Aorta (tissue), 5 donors: ENCODE measurements around the gene LIN37. TPM values are rescaled to one million over a fixed set of nuclear protein-coding genes. Genes with fewer than 3 reads are reported as not detected.

Source experiments
- ATAC-seq: fragments of 200-7000 bp; cut with Tn5 transposase; one replicate; pipeline ENCODE4 v1.9.1; 2022; ENCODE audit warnings: moderate library complexity; ENCODE audit not compliant: low FRiP score
- DNase-seq, 2 donors: peaks; one replicate each; pipeline ENCODE4 v3.0.0-alpha.2; 2020
- H3K27ac ChIP-seq, 2 donors: one replicate each; pipeline ENCODE4 v1.5.1; 2013; ENCODE audit warnings: low read length in 2 of 2, mild to moderate bottlenecking in 2 of 2, moderate library complexity in 2 of 2, control low read depth in 1 of 2, inconsistent platforms in 1 of 2, low read depth in 1 of 2
- H3K27me3 ChIP-seq, 2 donors: one replicate each; pipeline ENCODE4 v1.6.1; 2013; ENCODE audit warnings: control low read depth in 1 of 2, low read length in 1 of 2, mild to moderate bottlenecking in 1 of 2, moderate library complexity in 1 of 2; ENCODE audit not compliant: insufficient read depth in 2 of 2, control insufficient read depth in 1 of 2
- H3K36me3 ChIP-seq, 2 donors: one replicate each; pipeline ENCODE4 v1.6.1; 2013; ENCODE audit warnings: control low read depth in 1 of 2, low read length in 1 of 2, mild to moderate bottlenecking in 1 of 2; ENCODE audit not compliant: insufficient read depth in 2 of 2, control insufficient read depth in 1 of 2
- H3K4me1 ChIP-seq, 2 donors: one replicate each; pipeline ENCODE4 v1.6.1; 2013; ENCODE audit warnings: low read length in 2 of 2, control low read depth in 1 of 2, mild to moderate bottlenecking in 1 of 2, moderate library complexity in 1 of 2; ENCODE audit not compliant: insufficient read depth in 2 of 2, control insufficient read depth in 1 of 2
- H3K4me3 ChIP-seq, 2 donors: one replicate each; pipeline ENCODE4 v1.5.1; 2013; ENCODE audit warnings: low read length in 2 of 2, control low read depth in 1 of 2, mild to moderate bottlenecking in 1 of 2
- H3K9me3 ChIP-seq: one replicate; pipeline ENCODE4 v1.6.1; 2013; ENCODE audit warnings: mild to moderate bottlenecking, low read length; ENCODE audit not compliant: control insufficient read depth
- WGBS, 2 donors: extraction: QIAGEN DNeasy Blood & Tissue Kit; methylation state at CpG; one replicate each; pipeline ENCODE4 v1.1.7; 2013; 5-methylcytosine and 5-hydroxymethylcytosine counted together
- intact Hi-C, 2 donors: fragments of 100-400 bp; cut with DNase I; formaldehyde crosslinking; loops; one replicate each; pipeline versions ENCODE4 v1.14.2 to v1.15.0; 2022
- polyA plus RNA-seq, 2 donors: library from polyadenylated mRNA; stranded (reverse); fragments of 200-250 nt; gene quantifications; one replicate each; pipeline ENCODE4 v1.2.3, GENCODE V29; 2013
- total RNA-seq, 2 donors: library from RNA; stranded (reverse); fragmentation: NEBNext Ultra II Directional; extraction: Animal tissue kit (Norgen Biotek cat#: 25700); gene quantifications; one replicate each; pipeline ENCODE4 v1.2.1, GENCODE V29; 2021
- donor health status: healthy with polysubstance abuse.
- donor health status: Bipolar disorder and iron deficiency.
- donor health status: DM: no; HTN: no; CAD: no.
- donor health status: DM: no; HTN: no; CAD: no.
- donor health status: DM: yes; HTN: yes; CAD: no.

LIN37 gene
- total and polyA plus RNA-seq, 4 donors = 10.6 to 91.2 (median 13.2) TPM

- WGBS, 2 donors = 1 to 2% methylated on average over 24 to 42 of the region's 42 CpGs
- Histone ChIP-seq H3K27ac (peak overlapping the region in 1 of 2 donors; percentile 43), H3K4me3 (peak overlapping the region; percentile 76 to 93), H3K9me3 (no peaks in the 10 kb centered on the region), H3K36me3 (peaks cover 0 to 11% of the 10 kb centered on the region in 2 donors), H3K27me3 (no peaks in the 10 kb centered on the region), H3K4me1 (no peaks in the 10 kb centered on the region)
- ATAC-seq (no peak), DNase-seq (peak in 1 of 2 donors; percentile 85)
- intact Hi-C loops = loop anchor here in 1 of 2 donors (5.0 kb wide), 1 partner anchor 171 kb away; the partner anchor contains the start of gene TMEM147
Measured at GRCh38 chr19:35718345-35719041, 29.9 kb upstream of the LIN37 start.

GRCh38 chr19:35719402-35720162 lies 28.8 kb upstream of the LIN37 start:
- ATAC-seq = no peak
- DNase-seq = no peak
- Histone ChIP-seq H3K36me3 (peaks cover 0 to 13% of the 10 kb centered on the region in 2 donors), H3K27ac (no peak overlapping the region), H3K27me3 (no peaks in the 10 kb centered on the region), H3K9me3 (no peaks in the 10 kb centered on the region), H3K4me3 (no peak overlapping the region), H3K4me1 (no peaks in the 10 kb centered on the region)
- intact Hi-C loops = loop anchor here in 1 of 2 donors (5.0 kb wide), 2 partner anchors 172 to 562 kb away; partner anchors contain the start of gene TMEM147
- 84 to 86% methylated on average over 29 to 32 of the region's 32 CpGs for WGBS, 2 donors

- 86 to 87% methylated on average over 9 of the region's 9 CpGs for WGBS, 2 donors
- DNase-seq (no peak), ATAC-seq (no peak)
- no peak overlapping the region for H3K4me3 ChIP-seq
- H3K9me3 ChIP-seq = no peaks in the 10 kb centered on the region
- H3K4me1 ChIP-seq = no peaks in the 10 kb centered on the region
- H3K27ac ChIP-seq = no peak overlapping the region
- H3K27me3 ChIP-seq = no peaks in the 10 kb centered on the region
- H3K36me3 ChIP-seq = peaks cover 0 to 17% of the 10 kb centered on the region in 2 donors
- intact Hi-C loops = loop anchor here in 1 of 2 donors (5.0 kb wide), 1 partner anchor 563 kb away; no protein-coding TSS in a partner anchor
Measured at GRCh38 chr19:35720163-35720524, 28.2 kb upstream of the LIN37 start.

- peaks cover 0 to 20% of the 10 kb centered on the region in 2 donors for H3K36me3 ChIP-seq
- H3K27me3 ChIP-seq = no peaks in the 10 kb centered on the region
- 85 to 87% methylated on average over 16 to 17 of the region's 17 CpGs for WGBS, 2 donors
- ATAC-seq (no peak), DNase-seq (no peak)
- no peak overlapping the region for H3K27ac ChIP-seq
- no peak overlapping the region for H3K4me3 ChIP-seq
- H3K4me1 ChIP-seq = no peaks in the 10 kb centered on the region
- intact Hi-C loops = loop anchor here in 1 of 2 donors (5.0 kb wide), 1 partner anchor 563 kb away; no protein-coding TSS in a partner anchor
- H3K9me3 ChIP-seq = no peaks in the 10 kb centered on the region
Measured at GRCh38 chr19:35720648-35721047, 27.7 kb upstream of the LIN37 start.

GRCh38 chr19:35721374-35721773 lies 27.0 kb upstream of the LIN37 start:
- no peak overlapping the region for H3K27ac ChIP-seq
- peaks cover 0 to 20% of the 10 kb centered on the region in 2 donors for H3K36me3 ChIP-seq

GRCh38 chr19:35722461-35722860 lies 25.9 kb upstream of the LIN37 start:
- H3K27me3 ChIP-seq = no peaks in the 10 kb centered on the region
- peaks cover 0 to 22% of the 10 kb centered on the region in 2 donors for H3K36me3 ChIP-seq
- 94 to 97% methylated on average over 14 of the region's 14 CpGs for WGBS, 2 donors
- no peaks in the 10 kb centered on the region for H3K4me1 ChIP-seq
- intact Hi-C loops = loop anchor here in 1 of 2 donors (5.0 kb wide), 1 partner anchor 565 kb away; no protein-coding TSS in a partner anchor
- ATAC-seq (no peak), DNase-seq (no peak)
- H3K27ac ChIP-seq = no peak overlapping the region
- H3K4me3 ChIP-seq = no peak overlapping the region
- no peaks in the 10 kb centered on the region for H3K9me3 ChIP-seq

More at GRCh38 chr19:35721374-35721773, 27.0 kb upstream of the LIN37 start:
- intact Hi-C loops = loop anchor here in 1 of 2 donors (5.0 kb wide), 1 partner anchor 564 kb away; no protein-coding TSS in a partner anchor
- Histone ChIP-seq H3K4me1 (no peaks in the 10 kb centered on the region), H3K27me3 (no peaks in the 10 kb centered on the region), H3K9me3 (no peaks in the 10 kb centered on the region), H3K4me3 (no peak overlapping the region)
- DNase-seq (no peak), ATAC-seq (no peak)
- 90 to 93% methylated on average over 16 of the region's 16 CpGs for WGBS, 2 donors

- DNase-seq (no peak), ATAC-seq (no peak)
- Histone ChIP-seq H3K4me1 (no peaks in the 10 kb centered on the region), H3K27me3 (no peaks in the 10 kb centered on the region), H3K4me3 (no peak overlapping the region), H3K27ac (no peak overlapping the region), H3K36me3 (peaks cover 0 to 22% of the 10 kb centered on the region in 2 donors), H3K9me3 (no peaks in the 10 kb centered on the region)
- intact Hi-C loops = loop anchor here in 1 of 2 donors (5.0 kb wide), 1 partner anchor 566 kb away; no protein-coding TSS in a partner anchor
- WGBS, 2 donors = 91% methylated on average over 16 of the region's 16 CpGs
Measured at GRCh38 chr19:35722897-35723296, 25.5 kb upstream of the LIN37 start.

GRCh38 chr19:35723671-35724070 lies 24.7 kb upstream of the LIN37 start:
- no peaks in the 10 kb centered on the region for H3K4me1 ChIP-seq
- DNase-seq (no peak), ATAC-seq (no peak)
- no peaks in the 10 kb centered on the region for H3K27me3 ChIP-seq
- H3K27ac ChIP-seq = no peak overlapping the region
- no peak overlapping the region for H3K4me3 ChIP-seq
- H3K9me3 ChIP-seq = no peaks in the 10 kb centered on the region
- intact Hi-C loops = loop anchor here in 1 of 2 donors (5.0 kb wide), 1 partner anchor 566 kb away; no protein-coding TSS in a partner anchor
- WGBS, 2 donors = 93 to 95% methylated on average over 24 of the region's 24 CpGs
- H3K36me3 ChIP-seq = peaks cover 0 to 22% of the 10 kb centered on the region in 2 donors
